ENCODE data around the gene BLTP3A.
"Not testable (repeated sequence)": the region's sequence is repeated elsewhere in the genome, so short reads cannot be mapped to it uniquely, and the experiment has no call there.

Gene BLTP3A

GRCh38 chr6:34791701-34792604 lies at the start of gene BLTP3A:
TSS of gene BLTP3A (plus strand) at chr6:34792083. CDS start at chr6:34792251, 168 bp downstream.
- peak; percentile 93 for DNase-seq

- DNase-seq = no peak
Observed at GRCh38 chr6:34742094-34742493, 49.8 kb upstream of the BLTP3A start.

- no peak for DNase-seq
Observed at GRCh38 chr6:34743625-34744293, 48.1 kb upstream of the BLTP3A start.

- not testable (repeated sequence) for DNase-seq
Observed at GRCh38 chr6:34744294-34744647, 47.6 kb upstream of the BLTP3A start.

GRCh38 chr6:34745277-34746103 lies 46.4 kb upstream of the BLTP3A start:
- peak; percentile 96 for DNase-seq

GRCh38 chr6:34746104-34746846 lies 45.6 kb upstream of the BLTP3A start:
- DNase-seq = peak; percentile 93

GRCh38 chr6:34748757-34749156 lies 43.1 kb upstream of the BLTP3A start:
- no peak for DNase-seq

- DNase-seq = peak; percentile 49
Observed at GRCh38 chr6:34756513-34756856, 35.4 kb upstream of the BLTP3A start.

GRCh38 chr6:34757687-34758274 lies 34.1 kb upstream of the BLTP3A start:
- no peak for DNase-seq

- no peak for DNase-seq
Observed at GRCh38 chr6:34760108-34760507, 31.8 kb upstream of the BLTP3A start.

GRCh38 chr6:34761681-34762080 lies 30.2 kb upstream of the BLTP3A start:
- not testable (repeated sequence) for DNase-seq

GRCh38 chr6:34768148-34768547 lies 23.7 kb upstream of the BLTP3A start:
- DNase-seq = no peak

GRCh38 chr6:34771727-34772126 lies 20.2 kb upstream of the BLTP3A start:
- DNase-seq = no peak

- DNase-seq = no peak
Observed at GRCh38 chr6:34772940-34773339, 18.9 kb upstream of the BLTP3A start.

GRCh38 chr6:34773916-34774315 lies 18.0 kb upstream of the BLTP3A start:
- DNase-seq = no peak

- DNase-seq = no peak
Observed at GRCh38 chr6:34774967-34775366, 16.9 kb upstream of the BLTP3A start.

- not testable (repeated sequence) for DNase-seq
Observed at GRCh38 chr6:34785375-34785774, 6.5 kb upstream of the BLTP3A start.

- not testable (repeated sequence) for DNase-seq
Observed at GRCh38 chr6:34787152-34787551, 4.7 kb upstream of the BLTP3A start.

GRCh38 chr6:34788111-34788510 lies 3.8 kb upstream of the BLTP3A start:
- no peak for DNase-seq

- peak; percentile 93 for DNase-seq
Observed at GRCh38 chr6:34791164-34791700, 651 bp upstream of the BLTP3A start.

- peak; percentile 74 for DNase-seq
Observed at GRCh38 chr6:34792605-34793500, 970 bp downstream of the BLTP3A start.

Measured in NCI-H510A treated with DMSO at 0.1 percent for 48 hours (cell line).